Right lobe of liver (tissue), 4 donors: ENCODE results near the gene HPSE2.

Experiments used
- POLR2A ChIP-seq: fragments of 450-650 bp; IDR thresholded peaks from one replicate; pipeline ENCODE4 v1.6.1; 2017; ENCODE audit warnings: antibody characterized with exemption, mild to moderate bottlenecking
- TF ChIP-seq, protein P1 (sequence below), 4 donors: fragments of 200-600 bp in 3 of 4; fragments of 450-650 bp in 1 of 4; IDR thresholded peaks; one replicate each; pipeline versions ENCODE4 v1.5.1 to v1.8.0; 2016 to 2022; ENCODE audit warnings: antibody characterized with exemption in 4 of 4, mild to moderate bottlenecking in 2 of 4
- donor health status: DM: no; HTN: no; CAD: no.
- donor health status: DM: no; HTN: no; CAD: no.
- donor health status: DM: no; HTN: yes; CAD: no.

- TF ChIP-seq, protein P1, sequence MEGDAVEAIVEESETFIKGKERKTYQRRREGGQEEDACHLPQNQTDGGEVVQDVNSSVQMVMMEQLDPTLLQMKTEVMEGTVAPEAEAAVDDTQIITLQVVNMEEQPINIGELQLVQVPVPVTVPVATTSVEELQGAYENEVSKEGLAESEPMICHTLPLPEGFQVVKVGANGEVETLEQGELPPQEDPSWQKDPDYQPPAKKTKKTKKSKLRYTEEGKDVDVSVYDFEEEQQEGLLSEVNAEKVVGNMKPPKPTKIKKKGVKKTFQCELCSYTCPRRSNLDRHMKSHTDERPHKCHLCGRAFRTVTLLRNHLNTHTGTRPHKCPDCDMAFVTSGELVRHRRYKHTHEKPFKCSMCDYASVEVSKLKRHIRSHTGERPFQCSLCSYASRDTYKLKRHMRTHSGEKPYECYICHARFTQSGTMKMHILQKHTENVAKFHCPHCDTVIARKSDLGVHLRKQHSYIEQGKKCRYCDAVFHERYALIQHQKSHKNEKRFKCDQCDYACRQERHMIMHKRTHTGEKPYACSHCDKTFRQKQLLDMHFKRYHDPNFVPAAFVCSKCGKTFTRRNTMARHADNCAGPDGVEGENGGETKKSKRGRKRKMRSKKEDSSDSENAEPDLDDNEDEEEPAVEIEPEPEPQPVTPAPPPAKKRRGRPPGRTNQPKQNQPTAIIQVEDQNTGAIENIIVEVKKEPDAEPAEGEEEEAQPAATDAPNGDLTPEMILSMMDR (IDR thresholded peaks at IDR 0.05): no peak
- no peak for TF ChIP-seq POLR2A
These were observed 336.6 kb downstream of the HPSE2 start for GRCh38 chr10:98899018-98899417.
